ENCODE results near the gene FEM1A. TPM values are rescaled to one million over a fixed set of nuclear protein-coding genes. Genes with fewer than 3 reads are reported as not detected.

FEM1A gene
- total and polyA plus RNA-seq, 2 donors (not counting 3 experiments of a cell fraction or from before 2014, with no cell fraction given), result 5.1 to 11.4 TPM

- intact Hi-C loops (cut with micrococcal nuclease) (no loop called here), dilution Hi-C loops (cut with MboI; ENCODE audit: extremely low pct_ligation_motif_present, low sequenced_read_pairs) (no loop called here)
- no peak overlapping the region for H3K4me2 ChIP-seq (ENCODE audit: insufficient read depth, low read length)
- H3K27ac ChIP-seq (ENCODE audit: insufficient read depth, low read depth, low read length), result no peak overlapping the region
- no peak for TF ChIP-seq POLR2AphosphoS5 (IDR thresholded peaks at IDR 0.05; ENCODE audit: insufficient read depth, low read depth, low read length)
- no peak for TF ChIP-seq POLR2A (IDR thresholded peaks at IDR 0.05; ENCODE audit: low read depth, low read length)
- TF ChIP-seq EZH2 (IDR thresholded peaks at IDR 0.05; ENCODE audit: borderline replicate concordance, low read depth, low read length, severe bottlenecking), result no peak
- TF ChIP-seq, protein P1, sequence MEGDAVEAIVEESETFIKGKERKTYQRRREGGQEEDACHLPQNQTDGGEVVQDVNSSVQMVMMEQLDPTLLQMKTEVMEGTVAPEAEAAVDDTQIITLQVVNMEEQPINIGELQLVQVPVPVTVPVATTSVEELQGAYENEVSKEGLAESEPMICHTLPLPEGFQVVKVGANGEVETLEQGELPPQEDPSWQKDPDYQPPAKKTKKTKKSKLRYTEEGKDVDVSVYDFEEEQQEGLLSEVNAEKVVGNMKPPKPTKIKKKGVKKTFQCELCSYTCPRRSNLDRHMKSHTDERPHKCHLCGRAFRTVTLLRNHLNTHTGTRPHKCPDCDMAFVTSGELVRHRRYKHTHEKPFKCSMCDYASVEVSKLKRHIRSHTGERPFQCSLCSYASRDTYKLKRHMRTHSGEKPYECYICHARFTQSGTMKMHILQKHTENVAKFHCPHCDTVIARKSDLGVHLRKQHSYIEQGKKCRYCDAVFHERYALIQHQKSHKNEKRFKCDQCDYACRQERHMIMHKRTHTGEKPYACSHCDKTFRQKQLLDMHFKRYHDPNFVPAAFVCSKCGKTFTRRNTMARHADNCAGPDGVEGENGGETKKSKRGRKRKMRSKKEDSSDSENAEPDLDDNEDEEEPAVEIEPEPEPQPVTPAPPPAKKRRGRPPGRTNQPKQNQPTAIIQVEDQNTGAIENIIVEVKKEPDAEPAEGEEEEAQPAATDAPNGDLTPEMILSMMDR (IDR thresholded peaks at IDR 0.05; ENCODE audit: extremely low read depth in 1 of 2, insufficient read depth in 1 of 2, low read depth in 1 of 2, low read length in 2 of 2), result no peak
- no peak for TF ChIP-seq GATA2 (IDR thresholded peaks at IDR 0.05; ENCODE audit: insufficient read depth, insufficient read length, low read depth, low read length)
- no peak for TF ChIP-seq MYC (IDR thresholded peaks at IDR 0.05; ENCODE audit: low read depth, low read length)
- no peak for TF ChIP-seq JUN (IDR thresholded peaks at IDR 0.05; ENCODE audit: borderline replicate concordance, insufficient read depth, insufficient read length, low read depth)
- TF ChIP-seq FOS (IDR thresholded peaks at IDR 0.05; ENCODE audit: borderline replicate concordance, insufficient read depth, low read length), result no peak
- no peak for TF ChIP-seq MAX (IDR thresholded peaks at IDR 0.05; ENCODE audit: insufficient read depth, insufficient read length)
- no peaks in the 10 kb centered on the region for H3K4me1 ChIP-seq (ENCODE audit: control insufficient read depth, extremely low read depth, insufficient read depth, low read length)
- no peaks in the 10 kb centered on the region for H3K9me3 ChIP-seq (replicated peaks; ENCODE audit: control insufficient read depth, insufficient read depth, low read length)
- no peak overlapping the region for H2AFZ ChIP-seq (ENCODE audit: low read depth, low read length)
- no peaks in the 10 kb centered on the region for H3K27me3 ChIP-seq (ENCODE audit: control insufficient read depth in 2 of 2, insufficient read depth in 2 of 2, low read length in 2 of 2)
- no peak overlapping the region for H3K4me3 ChIP-seq (replicated peaks in 1 of 3; ENCODE audit: insufficient read depth in 1 of 3, low read depth in 1 of 3, low read length in 3 of 3)
- no peak overlapping the region for H3K9ac ChIP-seq (replicated peaks; ENCODE audit: extremely low read depth, insufficient read depth, low read length)
- FAIRE-seq (no peak), DNase-seq (ENCODE audit: low read depth, low spot score) (no peak)
- no peaks in the 10 kb centered on the region for H3K36me3 ChIP-seq (ENCODE audit: control insufficient read depth in 2 of 2, extremely low read depth in 1 of 2, insufficient read depth in 2 of 2, low read length in 2 of 2)
- no peaks in the 10 kb centered on the region for H4K20me1 ChIP-seq (replicated peaks; ENCODE audit: control insufficient read depth, extremely low read depth, insufficient read depth, low read length)
- CTCF ChIA-PET, result interaction anchor here (1.1 kb wide), 1 partner anchor 18 kb away, joined by 6 read pairs; no protein-coding TSS in a partner anchor
- H3K9me1 ChIP-seq (replicated peaks; ENCODE audit: control insufficient read depth, extremely low read depth, insufficient read depth, low read length), result no peaks in the 10 kb centered on the region
- BruUV-seq (replicated peaks), result no TSS peak
- no peaks in the 10 kb centered on the region for H3K79me2 ChIP-seq (ENCODE audit: control insufficient read depth, insufficient read depth, low read length)
- POLR2A ChIA-PET, result no interaction called here
Measured at GRCh38 chr19:4773047-4773640, 18.4 kb upstream of the FEM1A start.

All from endothelial cell of umbilical vein (primary cell).